Measurements from ENCODE around the gene PTPRK. TPM values are rescaled to one million over a fixed set of nuclear protein-coding genes. Genes with fewer than 3 reads are reported as not detected.

Gene PTPRK
- total and polyA plus RNA-seq, 2 of the 8 experiments (the other 6 are each of a cell fraction or from before 2014, with no cell fraction given): 11.4 to 47.3 TPM

DNA sequence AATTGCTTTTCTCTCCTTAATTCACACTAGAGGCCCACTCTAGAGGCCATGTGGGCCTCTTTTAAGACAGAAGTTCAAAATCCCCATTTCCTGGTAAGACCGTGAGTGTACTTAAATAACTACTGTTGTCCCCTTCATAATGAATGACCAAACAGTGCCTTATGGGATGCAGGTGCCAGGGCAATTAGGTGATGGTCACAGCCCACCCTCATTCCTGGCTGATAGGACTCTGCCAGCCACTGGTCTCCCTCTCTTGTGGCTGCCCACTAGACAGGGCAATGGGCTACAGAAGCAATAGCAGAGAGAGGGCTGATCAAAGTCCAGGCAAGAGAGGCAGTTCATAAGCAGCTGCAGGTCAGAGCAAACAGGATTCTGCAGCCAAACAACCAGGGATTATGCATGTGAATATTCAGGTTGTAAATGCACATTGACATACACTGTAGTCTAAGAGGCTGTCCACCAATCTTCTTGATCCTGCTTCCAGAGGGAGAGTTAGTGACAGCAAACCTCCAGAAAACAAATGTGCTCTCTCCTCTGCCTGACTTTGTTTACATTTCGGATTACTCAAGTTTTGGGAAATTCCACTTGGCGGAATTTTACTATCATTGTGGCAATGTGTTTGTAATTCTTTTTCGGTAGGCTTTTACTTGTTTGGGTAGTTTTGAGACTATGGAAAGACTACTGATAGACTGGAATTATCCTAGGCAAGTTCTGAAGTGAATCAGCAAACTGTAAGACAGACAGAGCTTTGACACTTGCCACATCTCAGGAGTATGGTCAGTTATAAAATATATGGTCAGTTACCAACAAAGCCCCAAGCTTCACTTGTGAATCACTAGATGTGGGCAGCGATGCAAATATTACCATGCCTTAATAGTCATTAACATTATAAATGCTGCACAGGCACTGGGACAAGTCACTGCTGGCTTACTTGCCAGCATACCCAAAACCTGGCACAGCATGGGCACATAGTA is 12.8 kb downstream of the PTPRK start:
- H3K9ac ChIP-seq (replicated peaks in 1 of 4; ENCODE audit: extremely low read depth in 1 of 4, low read depth in 3 of 4, low read length in 3 of 4): no peak overlapping the region
- POLR2A ChIA-PET (ENCODE audit: partially characterized antibody): interaction anchor here (1.5 kb wide), 1 partner anchor 13 kb away, joined by 4 read pairs; the partner anchor contains the start of gene PTPRK
- no peaks in the 10 kb centered on the region for H3K23me2 ChIP-seq (ENCODE audit: low read depth, low read length)

More for the DNA sequence above, 12.8 kb downstream of the PTPRK start:
- no peak for FAIRE-seq
- peaks cover 3 to 10% (median 8%) of the 10 kb centered on the region in 4 experiments; a peak in 5 of 7 replicates for H3K4me1 ChIP-seq (replicated peaks in 1 of 4; ENCODE audit: control insufficient read depth in 3 of 4, insufficient read depth in 4 of 4, low read length in 3 of 4)
- H4K8ac ChIP-seq (ENCODE audit: extremely low read depth, insufficient read depth, low read length): no peak overlapping the region
- H3K23ac ChIP-seq (ENCODE audit: insufficient read length): no peak overlapping the region
- CTCF ChIA-PET (ENCODE audit: partially characterized antibody): interaction anchor here (0.7 kb wide), 1 partner anchor 21 kb away, joined by 3 read pairs; no protein-coding TSS in a partner anchor
- no peaks in the 10 kb centered on the region for H3K36me3 ChIP-seq (ENCODE audit: control insufficient read depth in 2 of 4, insufficient read depth in 4 of 4, low read length in 3 of 4)
- H3K27ac ChIP-seq (ENCODE audit: low read depth, low read length): no peak overlapping the region
- no peak overlapping the region for H2BK120ac ChIP-seq (replicated peaks; ENCODE audit: low read depth, low read length)
- no peak overlapping the region for H4K5ac ChIP-seq (ENCODE audit: insufficient read length, low read depth, low read length)
- H3K27me3 ChIP-seq (replicated peaks in 1 of 4; ENCODE audit: control insufficient read depth in 3 of 4, extremely low read depth in 1 of 4, insufficient read depth in 3 of 4, low read length in 3 of 4): no peaks in the 10 kb centered on the region
- 0 out of 4 replicates have a peak overlapping the region, but pooled peaks of 1 of the 2 experiments have one; percentile 4 for H3K4me2 ChIP-seq (ENCODE audit: insufficient read depth in 1 of 2, low read depth in 2 of 2, low read length in 2 of 2)
- no peak overlapping the region for H2AK5ac ChIP-seq (ENCODE audit: low read depth, low read length)
- no peak overlapping the region for H3K56ac ChIP-seq (replicated peaks; ENCODE audit: insufficient read length, low read depth, low read length)
- no peak overlapping the region for H2BK15ac ChIP-seq (ENCODE audit: low read length)
- H2AFZ ChIP-seq (ENCODE audit: low read length): no peak overlapping the region
- H3K18ac ChIP-seq (ENCODE audit: extremely low read depth, low read length): no peak overlapping the region
- DNase-seq (ENCODE audit: low read depth in 1 of 2, low spot score in 2 of 2): no peak
- peaks cover 3 to 7% of the 10 kb centered on the region in 2 experiments for H4K20me1 ChIP-seq (replicated peaks in 1 of 2; ENCODE audit: control insufficient read depth in 1 of 2, insufficient read depth in 2 of 2, low read length in 2 of 2)
- 0 out of 2 replicates have a peak overlapping the region, but pooled peaks have one; percentile 27 for H2BK20ac ChIP-seq (ENCODE audit: low read length)
- H2BK12ac ChIP-seq (ENCODE audit: low read depth, low read length): no peak overlapping the region
- no peak overlapping the region for H3K14ac ChIP-seq (ENCODE audit: insufficient read length)
- no peak overlapping the region for H4K91ac ChIP-seq (replicated peaks; ENCODE audit: insufficient read length, low read length)
- no peaks in the 10 kb centered on the region for H3K9me3 ChIP-seq (ENCODE audit: insufficient read depth in 2 of 2, low read depth in 1 of 2, low read length in 1 of 2)
- no peak for TF ChIP-seq SP1 (IDR thresholded peaks at IDR 0.05; ENCODE audit: low read depth, low read length)
- no peak for TF ChIP-seq CBX5 (IDR thresholded peaks at IDR 0.05; ENCODE audit: low read depth, low read length)
- no peak for TF ChIP-seq EP300 (IDR thresholded peaks at IDR 0.05; ENCODE audit: borderline replicate concordance in 1 of 2, low read depth in 2 of 2, low read length in 2 of 2)
- no peak for TF ChIP-seq SUZ12 (IDR thresholded peaks at IDR 0.05; ENCODE audit: low read length)
- TF ChIP-seq KDM4A (IDR thresholded peaks at IDR 0.05; ENCODE audit: low read depth, low read length, severe bottlenecking): no peak
- TF ChIP-seq CEBPB (IDR thresholded peaks at IDR 0.05; ENCODE audit: low read depth, low read length): no peak
- TF ChIP-seq CHD2 (IDR thresholded peaks at IDR 0.05; ENCODE audit: low read length): no peak
- no peak for TF ChIP-seq NANOG (IDR thresholded peaks at IDR 0.05; ENCODE audit: insufficient read depth, low read depth, low read length, poor library complexity, severe bottlenecking)
- TF ChIP-seq BACH1 (IDR thresholded peaks at IDR 0.05; ENCODE audit: low read length): no peak
- no peak for TF ChIP-seq TAF1 (IDR thresholded peaks at IDR 0.05; ENCODE audit: low read depth, low read length)
- peaks cover 5% of the 10 kb centered on the region for H3K79me1 ChIP-seq (ENCODE audit: low read depth, low read length)
- no peak overlapping the region for H3K4me3 ChIP-seq (ENCODE audit: extremely low read depth in 1 of 4, insufficient read depth in 2 of 4, low read depth in 3 of 4, low read length in 4 of 4)
- WGBS, 2 experiments (ENCODE audit: extremely low coverage in 1 of 2, insufficient coverage in 1 of 2, insufficient read length in 1 of 2, insufficient replicate concordance in 2 of 2, low coverage in 1 of 2, low lambda C conversion rate in 2 of 2, missing lambda C conversion rate in 1 of 2): 79% methylated on average over 5 of the region's 5 CpGs; no CpG with 5 or more reads in 1 of the 2 experiments
- H3K4ac ChIP-seq (replicated peaks; ENCODE audit: insufficient read length, low read depth, low read length): no peak overlapping the region
- H3K79me2 ChIP-seq (ENCODE audit: control insufficient read depth in 1 of 2, insufficient read depth in 2 of 2, low read length in 2 of 2): peaks cover 10 to 92% of the 10 kb centered on the region in 2 experiments; a peak in 3 of 4 replicates
- no peak overlapping the region for H2BK5ac ChIP-seq (ENCODE audit: low read depth, low read length)
